SK-N-MC (cell line): Measurements from ENCODE around the gene LST1.

ENCODE experiments used
- EZH2 ChIP-seq: fragments of 200-600 bp; sonication (generic); IDR thresholded peaks from one replicate; pipeline ENCODE4 v1.6.1; 2017; ENCODE audit warnings: antibody characterized with exemption
- POLR2AphosphoS5 ChIP-seq: IDR thresholded peaks from 2 replicates; pipeline ENCODE4 v1.6.1; 2012; ENCODE audit warnings: mild to moderate bottlenecking, low read depth, low read length, borderline replicate concordance

DNA sequence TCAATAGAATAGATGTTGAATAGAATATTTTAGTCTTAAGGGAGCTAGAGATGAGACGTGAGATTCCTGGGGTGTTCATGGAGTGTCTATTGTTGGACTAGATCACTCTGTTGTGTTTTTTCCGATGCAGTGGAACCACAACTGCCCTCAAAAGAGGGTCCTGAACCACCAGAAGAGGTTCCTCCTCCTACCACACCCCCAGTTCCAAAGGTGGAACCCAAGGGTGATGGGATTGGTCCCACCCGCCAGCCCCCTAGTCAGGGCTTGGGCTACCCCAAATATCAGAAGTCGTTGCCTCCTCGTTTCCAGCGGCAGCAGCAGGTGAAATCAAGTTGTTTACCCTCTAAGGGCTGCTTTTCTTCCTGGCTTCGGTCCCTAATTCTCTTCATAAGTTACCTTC, 42.9 kb downstream of the LST1 start:
- TF ChIP-seq EZH2, result no peak
- TF ChIP-seq POLR2AphosphoS5, result no peak
